Kidney epithelial cell (primary cell): Measurements from ENCODE around the gene SERTAD2. TPM values are rescaled to one million over a fixed set of nuclear protein-coding genes. Genes with fewer than 3 reads are reported as not detected.

Source experiments
- DNase-seq: peaks from one replicate; pipeline ENCODE4 v3.0.0-alpha.2; 2010; ENCODE audit warnings: low read depth
- H3K27me3 ChIP-seq: 2 replicates; pipeline ENCODE4 v1.6.0; 2011; ENCODE audit warnings: low read length; ENCODE audit not compliant: control insufficient read depth, insufficient read depth
- H3K36me3 ChIP-seq: 2 replicates; pipeline ENCODE4 v1.5.1; 2011; ENCODE audit warnings: low read length; ENCODE audit not compliant: control insufficient read depth, insufficient read depth
- H3K4me3 ChIP-seq: 2 replicates; pipeline ENCODE4 v1.5.1; 2011; ENCODE audit warnings: low read depth, mild to moderate bottlenecking, control low read depth, low read length
- total RNA-seq: library from RNA; depleted of rRNA; stranded (reverse); fragments of >200 nt; gene quantifications from 2 replicates; pipeline ENCODE4 v1.2.3, GENCODE V29; 2015
- TF ChIP-seq, protein P1 (sequence below): IDR thresholded peaks from 2 replicates; pipeline ENCODE4 v1.5.1; 2011; ENCODE audit warnings: mild to moderate bottlenecking, moderate library complexity, low read length, control low read depth, inconsistent platforms; ENCODE audit not compliant: insufficient read depth, poor library complexity, severe bottlenecking

The SERTAD2 gene
- total RNA-seq, 1 donor from 2014 or later, result 13.2 TPM

DNA sequence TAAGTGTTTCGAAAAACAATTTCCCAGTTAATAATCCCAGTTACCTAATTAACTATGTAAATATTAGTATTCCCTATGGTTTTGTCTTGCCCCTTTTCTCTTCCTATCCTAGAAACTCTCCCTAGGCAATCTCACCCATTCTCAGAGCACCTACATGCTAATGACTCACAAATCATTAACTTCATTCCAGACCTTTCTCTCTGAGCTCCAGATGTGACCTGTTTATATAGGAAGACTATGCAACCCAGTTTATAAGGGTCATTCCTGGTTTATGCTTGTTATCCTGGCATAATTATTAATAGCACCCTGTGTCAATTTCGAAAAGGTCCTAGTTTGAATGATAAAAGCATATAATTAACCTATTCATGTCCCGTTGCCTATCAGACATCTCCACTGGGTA is 14.8 kb upstream of the SERTAD2 start:
- no peaks in the 10 kb centered on the region for H3K36me3 ChIP-seq
- H3K27me3 ChIP-seq, result no peaks in the 10 kb centered on the region
- DNase-seq, result no peak
- TF ChIP-seq, protein P1, sequence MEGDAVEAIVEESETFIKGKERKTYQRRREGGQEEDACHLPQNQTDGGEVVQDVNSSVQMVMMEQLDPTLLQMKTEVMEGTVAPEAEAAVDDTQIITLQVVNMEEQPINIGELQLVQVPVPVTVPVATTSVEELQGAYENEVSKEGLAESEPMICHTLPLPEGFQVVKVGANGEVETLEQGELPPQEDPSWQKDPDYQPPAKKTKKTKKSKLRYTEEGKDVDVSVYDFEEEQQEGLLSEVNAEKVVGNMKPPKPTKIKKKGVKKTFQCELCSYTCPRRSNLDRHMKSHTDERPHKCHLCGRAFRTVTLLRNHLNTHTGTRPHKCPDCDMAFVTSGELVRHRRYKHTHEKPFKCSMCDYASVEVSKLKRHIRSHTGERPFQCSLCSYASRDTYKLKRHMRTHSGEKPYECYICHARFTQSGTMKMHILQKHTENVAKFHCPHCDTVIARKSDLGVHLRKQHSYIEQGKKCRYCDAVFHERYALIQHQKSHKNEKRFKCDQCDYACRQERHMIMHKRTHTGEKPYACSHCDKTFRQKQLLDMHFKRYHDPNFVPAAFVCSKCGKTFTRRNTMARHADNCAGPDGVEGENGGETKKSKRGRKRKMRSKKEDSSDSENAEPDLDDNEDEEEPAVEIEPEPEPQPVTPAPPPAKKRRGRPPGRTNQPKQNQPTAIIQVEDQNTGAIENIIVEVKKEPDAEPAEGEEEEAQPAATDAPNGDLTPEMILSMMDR, result no peak
- H3K4me3 ChIP-seq, result no peak overlapping the region

DNA sequence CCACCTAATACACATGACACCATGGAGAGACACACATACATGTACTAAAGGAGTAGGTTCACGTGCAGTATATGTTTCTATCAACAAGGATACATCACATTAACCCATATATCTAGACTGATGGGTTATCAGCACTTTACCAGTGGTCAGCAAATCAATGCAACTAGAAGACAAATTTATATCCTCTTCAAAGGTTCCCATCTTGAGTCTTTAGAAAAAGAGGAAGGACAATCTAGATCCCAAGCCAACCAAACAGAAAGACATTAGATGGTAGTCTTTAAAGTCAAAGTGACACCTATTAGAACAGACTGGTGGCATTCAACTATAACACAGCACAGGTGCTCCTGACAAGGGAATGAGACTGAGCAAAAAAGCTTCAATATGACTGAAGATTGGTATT is 13.8 kb upstream of the SERTAD2 start:
- H3K27me3 ChIP-seq, result no peaks in the 10 kb centered on the region
- H3K4me3 ChIP-seq, result no peak overlapping the region
- TF ChIP-seq, protein P1, result no peak
- no peak for DNase-seq
- H3K36me3 ChIP-seq, result no peaks in the 10 kb centered on the region

DNA sequence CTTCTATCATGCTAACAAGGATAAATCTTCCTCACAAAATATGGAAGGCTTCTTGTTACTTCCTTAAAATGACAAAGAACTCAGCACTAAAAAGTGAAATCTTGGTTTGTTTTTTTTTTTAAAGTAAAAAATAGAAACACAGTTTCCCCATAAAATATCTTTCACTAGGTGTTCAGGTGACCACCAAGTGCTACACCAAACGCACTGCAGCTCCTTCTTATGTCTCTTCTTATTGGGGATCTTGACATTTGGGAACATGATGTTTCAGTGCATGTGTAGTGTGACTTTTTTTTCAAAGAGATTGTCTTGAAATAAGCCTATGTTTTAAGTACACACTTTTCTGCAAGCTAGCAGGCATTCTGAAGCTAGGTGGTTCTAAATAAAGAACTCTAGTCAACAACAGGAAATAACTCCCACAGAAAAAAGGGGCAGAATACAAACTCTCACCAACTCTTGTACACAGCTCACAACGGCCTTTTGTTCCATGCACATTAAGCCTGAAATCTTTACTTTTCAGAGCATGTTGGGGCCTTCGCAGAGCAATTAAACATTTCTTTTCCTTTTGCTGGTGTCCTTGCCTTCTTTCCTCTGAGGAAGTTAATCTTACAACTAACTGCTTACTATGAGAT is 13.2 kb upstream of the SERTAD2 start:
- H3K4me3 ChIP-seq, result no peak overlapping the region
- TF ChIP-seq, protein P1, result no peak
- no peaks in the 10 kb centered on the region for H3K36me3 ChIP-seq
- DNase-seq, result no peak
- H3K27me3 ChIP-seq, result no peaks in the 10 kb centered on the region

GRCh38 chr2:64665709-64666108 is 12.0 kb upstream of the SERTAD2 start:
- TF ChIP-seq, protein P1, result no peak
- DNase-seq, result no peak
- H3K36me3 ChIP-seq, result no peaks in the 10 kb centered on the region
- H3K27me3 ChIP-seq, result no peaks in the 10 kb centered on the region
- no peak overlapping the region for H3K4me3 ChIP-seq

- TF ChIP-seq, protein P1, result no peak
- H3K36me3 ChIP-seq, result no peaks in the 10 kb centered on the region
- DNase-seq, result no peak
Measured at GRCh38 chr2:64663402-64663801, 9.7 kb upstream of the SERTAD2 start.

GRCh38 chr2:64661741-64662169 is 8.0 kb upstream of the SERTAD2 start:
- DNase-seq, result no peak
- H3K36me3 ChIP-seq, result no peaks in the 10 kb centered on the region
- TF ChIP-seq, protein P1, result no peak
- H3K27me3 ChIP-seq, result no peaks in the 10 kb centered on the region
- H3K4me3 ChIP-seq, result no peak overlapping the region

More at GRCh38 chr2:64663402-64663801, 9.7 kb upstream of the SERTAD2 start:
- Histone ChIP-seq H3K27me3 (no peaks in the 10 kb centered on the region), H3K4me3 (no peak overlapping the region)
